K562 (cell line): ENCODE measurements around the gene GPHN. TPM values are rescaled to one million over a fixed set of nuclear protein-coding genes. Genes with fewer than 3 reads are reported as not detected.
A peak's percentile ranks its signal among the peaks of the same experiment; 100 is the strongest.

ENCODE experiments used
- ATAC-seq: fragments of 200-7000 bp; cut with Tn5 transposase; 3 replicates; pipeline ENCODE4 v1.9.1; 2020; ENCODE audit warnings: moderate library complexity
- Bru-seq: library from RNA; stranded (reverse); fragments of 400-500 nt; gene quantifications from one replicate; lab custom pipeline; 2021; lab: Mats Ljungman, UMichigan
- BruChase-seq, 2 experiments: library from RNA; stranded (reverse); fragments of 400-500 nt; gene quantifications; one replicate each; lab custom pipeline; 2021; lab: Mats Ljungman, UMichigan
- BruUV-seq: library from RNA; stranded (reverse); fragments of 400-500 nt; replicated peaks from 2 replicates; lab custom pipeline; 2021; lab: Mats Ljungman, UMichigan
- CTCF ChIA-PET: fragments of 300-600 bp; formaldehyde crosslinking; extraction: SDS; loops from one replicate; lab custom pipeline; 2021; ENCODE audit warnings: low intra/inter-chr PET ratio; lab: Yijun Ruan, JAX
- POLR2A ChIA-PET: fragments of 300-600, 350-650 bp; sonication (Branson Sonifier 250); formaldehyde crosslinking; extraction: SDS; loops from one replicate; lab custom pipeline; 2021; ENCODE audit warnings: antibody characterized with exemption, inconsistent platforms; lab: Yijun Ruan, JAX
- DNase-seq, 4 experiments: peaks; one replicate each; pipeline versions ENCODE4 v3.0.0 to v3.0.0-alpha.2; 2011 to 2018; ENCODE audit warnings: low spot score in 3 of 4, mixed read lengths in 3 of 4; ENCODE audit errors: extremely low read depth in 1 of 4
- FAIRE-seq: peaks from 2 replicates; lab custom pipeline; 2011; peaks lifted over from hg19 to GRCh38; lab: Jason Lieb, UNC
- H2AFZ ChIP-seq: 2 replicates; pipeline ENCODE4 v1.6.0; 2011; ENCODE audit warnings: low read depth, low read length, control low read depth, inconsistent platforms
- H3K27ac ChIP-seq: fragments of 200-600 bp; 3 replicates; pipeline ENCODE4 v1.8.0; 2011; ENCODE audit warnings: low read depth, mild to moderate bottlenecking, control low read depth, inconsistent platforms, low read length, moderate library complexity, mixed read lengths; ENCODE audit errors: extremely low read depth
- H3K27me3 ChIP-seq, 2 experiments: fragments of 300-600 bp in 1 of 2; 2 replicates in 1 of 2; 3 replicates in 1 of 2; pipeline versions ENCODE4 v1.6.0 to v1.8.0; 2011; ENCODE audit warnings: inconsistent platforms in 2 of 2, low read length in 2 of 2, mild to moderate bottlenecking in 1 of 2, mixed read lengths in 1 of 2, moderate library complexity in 1 of 2; ENCODE audit not compliant: control insufficient read depth in 2 of 2, insufficient read depth in 2 of 2
- H3K36me3 ChIP-seq: fragments of 300-600 bp; 3 replicates; pipeline ENCODE4 v1.8.0; 2011; ENCODE audit warnings: mild to moderate bottlenecking, low read length, inconsistent platforms; ENCODE audit not compliant: control insufficient read depth, insufficient read depth
- H3K4me1 ChIP-seq, 2 experiments: fragments of 200-600 bp in 1 of 2; replicated peaks in 1 of 2; 2 replicates in 1 of 2; 3 replicates in 1 of 2; pipeline versions ENCODE4 v1.5.1 to v1.8.0; 2011; ENCODE audit warnings: inconsistent platforms in 2 of 2, low read length in 2 of 2, mild to moderate bottlenecking in 1 of 2, mixed read lengths in 1 of 2, moderate library complexity in 1 of 2; ENCODE audit not compliant: control insufficient read depth in 2 of 2, insufficient read depth in 2 of 2
- H3K4me2 ChIP-seq: 2 replicates; pipeline ENCODE4 v1.6.1; 2011; ENCODE audit warnings: low read length, control low read depth, inconsistent platforms, mixed read lengths; ENCODE audit not compliant: insufficient read depth
- H3K4me3 ChIP-seq: fragments of 200-600 bp; sonication (generic), shearing (Covaris generic); 2 replicates; pipeline ENCODE4 v1.5.1; 2016; ENCODE audit warnings: control low read depth, inconsistent platforms
- H3K79me2 ChIP-seq: fragments of 200-600 bp; 3 replicates; pipeline ENCODE4 v1.8.0; 2011; ENCODE audit warnings: low read length, inconsistent platforms; ENCODE audit not compliant: control insufficient read depth, insufficient read depth
- H3K9ac ChIP-seq, 2 experiments: 2 replicates each; pipeline versions ENCODE4 v1.6.0 to v1.6.1; 2011; ENCODE audit warnings: low read depth in 2 of 2, low read length in 2 of 2, control low read depth in 1 of 2, inconsistent platforms in 1 of 2, mild to moderate bottlenecking in 1 of 2, mixed read lengths in 1 of 2; ENCODE audit not compliant: insufficient read depth in 1 of 2
- H3K9me1 ChIP-seq: one replicate; pipeline ENCODE4 v1.6.0; 2011; ENCODE audit warnings: inconsistent platforms, mild to moderate bottlenecking, low read length, moderate library complexity; ENCODE audit not compliant: control insufficient read depth, insufficient read depth
- H3K9me3 ChIP-seq: replicated peaks from 2 replicates; pipeline ENCODE4 v1.5.1; 2011; ENCODE audit warnings: low read depth, low read length, inconsistent platforms; ENCODE audit not compliant: control insufficient read depth, insufficient read depth
- H4K20me1 ChIP-seq: replicated peaks from 2 replicates; pipeline ENCODE4 v1.6.1; 2011; ENCODE audit warnings: low read length, inconsistent platforms, mixed read lengths; ENCODE audit not compliant: control insufficient read depth, insufficient read depth
- CTBP1 ChIP-seq: fragments of 450-650 bp; IDR thresholded peaks from 2 replicates; pipeline ENCODE4 v1.6.1; 2016; ENCODE audit warnings: borderline replicate concordance
- EP400 ChIP-seq: fragments of 450-650 bp; IDR thresholded peaks from 2 replicates; pipeline ENCODE4 v1.6.1; 2017; ENCODE audit warnings: antibody characterized with exemption, mild to moderate bottlenecking, moderate library complexity
- FOXA1 ChIP-seq: fragments of 450-650 bp; IDR thresholded peaks from 2 replicates; pipeline ENCODE4 v1.6.1; 2016; ENCODE audit warnings: mild to moderate bottlenecking, borderline replicate concordance
- KLF10 ChIP-seq: fragments of 250-450 bp; sonication (Bioruptor Pico); IDR thresholded peaks from 2 replicates; pipeline ENCODE4 v1.6.1; 2021; ENCODE audit warnings: matching md5 sums
- POLR2G ChIP-seq: fragments of 200-400 bp; formaldehyde crosslinking; IDR thresholded peaks from 2 replicates; pipeline ENCODE4 v1.6.1; 2017; ENCODE audit warnings: low read depth, mild to moderate bottlenecking, antibody characterized with exemption, low read length, moderate library complexity
- XRCC5 ChIP-seq: fragments of 200-400 bp; formaldehyde crosslinking; IDR thresholded peaks from 2 replicates; pipeline ENCODE4 v1.6.1; 2017; ENCODE audit warnings: low read depth, mild to moderate bottlenecking, low read length
- WGBS: fragments of 100-300 bp; shearing (Covaris generic); methylation state at CpG from one replicate; pipeline ENCODE4 v1.1.6; 2016; ENCODE audit warnings: low coverage, mixed read lengths; ENCODE audit not compliant: insufficient coverage; ENCODE audit errors: missing lambda C conversion rate; 5-methylcytosine and 5-hydroxymethylcytosine counted together
- in situ Hi-C: fragments of 300-500 bp; cut with MboI; formaldehyde crosslinking; loops from 4 replicates; pipeline ENCODE4 v1.15.0; 2018; ENCODE audit warnings: inconsistent platforms, mixed read lengths
- intact Hi-C: fragments of 100-400 bp; cut with micrococcal nuclease; formaldehyde crosslinking; loops from 2 replicates; pipeline ENCODE4 v1.14.2; 2022
- long read RNA-seq, 3 experiments: library from polyadenylated mRNA in 2 of 3; library from RNA in 1 of 3; unstranded in 2 of 3; stranded (forward) in 1 of 3; transcript quantifications; one replicate each; pipeline ENCODE4 v2.0.0, GENCODE V29; 2019 to 2022
- polyA minus RNA-seq, 3 experiments: library from RNA; depleted of rRNA, polyadenylated mRNA; stranded (reverse); fragments of >200 nt; gene quantifications; 2 replicates each; pipeline ENCODE4 v1.2.3, GENCODE V29; 2011
- polyA plus RNA-seq, 8 experiments: library from polyadenylated mRNA; depleted of rRNA in 4 of 8; stranded (reverse) in 5 of 8; unstranded in 3 of 8; fragments of >200 nt; fragmentation: Nextera tagmentation in 2 of 8; fragmentation: Illumina TruSeq in 1 of 8; extraction: Ambion mirVana in 2 of 8; extraction: Trizol in 1 of 8; gene quantifications; 2 replicates each; pipeline versions ENCODE4 v1.2.1 to v1.2.3, GENCODE V29; 2011 to 2014; ENCODE audit warnings: inconsistent platforms in 1 of 8, missing spikeins in 1 of 8
- total RNA-seq, 7 experiments: library from RNA; depleted of rRNA in 6 of 7; stranded (reverse); fragments of >200 nt in 6 of 7; fragmentation: Illumina TruSeq in 2 of 7; extraction: Trizol in 2 of 7; gene quantifications; 2 replicates each; pipeline versions ENCODE4 v1.2.1 to v1.2.3, GENCODE V29; 2011 to 2021; ENCODE audit warnings: low replicate concordance in 1 of 7
- TF ChIP-seq, protein P1 (sequence below): sonication (generic); formaldehyde crosslinking; IDR thresholded peaks from 2 replicates; pipeline ENCODE4 v1.8.0; 2022; ENCODE audit warnings: mild to moderate bottlenecking, low read depth, missing genetic modification reagents
- TF ChIP-seq, protein P2 (sequence below): fragments of 450-650 bp; IDR thresholded peaks from 2 replicates; pipeline ENCODE4 v1.6.1; 2016; ENCODE audit warnings: antibody characterized with exemption
- TF ChIP-seq, protein P3 (sequence below), 3 experiments: fragments of 200-800 bp in 1 of 3; sonication (Bioruptor generic) in 1 of 3; sonication (generic) in 1 of 3; formaldehyde crosslinking in 1 of 3; IDR thresholded peaks; 2 replicates each; pipeline versions ENCODE4 v1.6.1 to v1.8.0; 2016 to 2022; ENCODE audit warnings: mild to moderate bottlenecking in 2 of 3, missing compliant biosample characterization in 2 of 3, missing genetic modification characterization in 2 of 3, missing genetic modification reagents in 1 of 3

The GPHN gene
- 32.3 and 50.5 TPM in 2 replicates for total RNA-seq (2011; cell fraction: chromatin; rRNA removed; ENCODE audit: low replicate concordance)
- 19.0 and 21.3 TPM in 2 replicates for total RNA-seq (2011; cell fraction: nucleolus; rRNA removed)
- 26.1 and 26.5 TPM in 2 replicates for total RNA-seq (2011; cell fraction: nucleoplasm; rRNA removed)
- total RNA-seq (2014; rRNA removed) (5.3 and 5.9 TPM in 2 replicates), total RNA-seq (2014; rRNA removed; fragmentation: Illumina TruSeq; extraction: Trizol) (9.2 and 10.6 TPM in 2 replicates), total RNA-seq (2015; rRNA removed; fragmentation: Illumina TruSeq; extraction: Trizol) (9.2 and 11.7 TPM in 2 replicates), total RNA-seq (2021) (14.1 and 16.0 TPM in 2 replicates), polyA plus RNA-seq (2011; rRNA removed) (7.8 and 10.2 TPM in 2 replicates), polyA plus RNA-seq (2014; fragmentation: Illumina TruSeq; extraction: Trizol) (12.4 and 14.0 TPM in 2 replicates), polyA plus RNA-seq (2014; fragmentation: Nextera tagmentation; extraction: Ambion mirVana) (10 to 100 TPM in 1 of 2 experiments, 1 to 10 TPM in 1; 8.4 to 11.4 TPM), polyA plus RNA-seq (2014; rRNA removed) (11.1 and 11.9 TPM in 2 replicates), polyA minus RNA-seq (2011; rRNA and poly(A)+ RNA removed) (22.9 and 26.6 TPM in 2 replicates), Bru-seq, nascent RNA (percentile 57 among the genes with signal in this experiment), BruChase-seq, experiment 1, labeled RNA remaining after a 2-hour chase (percentile 62 among the genes with signal in this experiment), BruChase-seq, experiment 2, labeled RNA remaining after a 6-hour chase (percentile 62 among the genes with signal in this experiment)
- polyA plus RNA-seq (2011; cell fraction: cytosol; rRNA removed), result 6.0 and 8.3 TPM in 2 replicates
- polyA plus RNA-seq (2011; cell fraction: nucleus; rRNA removed), result 10.1 and 13.2 TPM in 2 replicates
- polyA plus RNA-seq (2012), result 9.8 and 11.6 TPM in 2 replicates
- 11.4 and 18.6 TPM in 2 replicates for polyA minus RNA-seq (2011; cell fraction: cytosol; rRNA and poly(A)+ RNA removed)
- polyA minus RNA-seq (2011; cell fraction: nucleus; rRNA and poly(A)+ RNA removed), result 40.5 and 44.4 TPM in 2 replicates
- long read RNA-seq, experiment 1, full-length matches to known transcripts, result 7 of 35 reads
- long read RNA-seq, experiment 1, partial matches to known transcripts, result 7 of 35 reads
- long read RNA-seq, experiment 1, other reads (novel, unspliced or antisense), result 21 of 35 reads
- long read RNA-seq, experiment 2, full-length matches to known transcripts, result 1 of 4 reads
- long read RNA-seq, experiment 2, partial matches to known transcripts, result 0 of 4 reads
- long read RNA-seq, experiment 2, other reads (novel, unspliced or antisense), result 3 of 4 reads
- long read RNA-seq, experiment 3, partial matches to known transcripts, result 0 of 1 reads
- long read RNA-seq, experiment 3, other reads (novel, unspliced or antisense), result 1 of 1 reads

- Histone ChIP-seq H3K27ac (peak within 1 kb of the TSS; percentile 89), H3K4me2 (peak within 1 kb of the TSS; percentile 90), H3K79me2 (peaks cover 42% of the 10 kb centered on the region), H3K4me1 (peaks cover 0 to 24% of the 10 kb centered on the region in 2 experiments; a peak in 3 of 5 replicates), H3K9ac (peak within 1 kb of the TSS; percentile 77 to 96), H4K20me1 (peaks cover 10% of the 10 kb centered on the region; the same call in 1 of the 2 replicates), H3K4me3 (peak within 1 kb of the TSS; percentile 54), H3K9me1 (no peaks in the 10 kb centered on the region), H3K9me3 (no peaks in the 10 kb centered on the region), H3K27me3 (no peaks in the 10 kb centered on the region), H2AFZ (peak within 1 kb of the TSS; percentile 89), H3K36me3 (no peaks in the 10 kb centered on the region)
- ChIA-PET CTCF (no interaction called here), POLR2A (interaction anchor here (1.0 to 1.2 kb wide), 2 partner anchors 9 to 19 kb away, joined by 3 read pairs; no protein-coding TSS in a partner anchor)
- no TSS peak for BruUV-seq
- 2% methylated on average over 35 of the region's 91 CpGs for WGBS
- in situ Hi-C loops, result no loop called here
- DNase-seq, result peak; percentile 82 to 94 (median 86)
- intact Hi-C loops, result no loop called here
- peak; percentile 97 for ATAC-seq
- peak; percentile 93 for FAIRE-seq
- TF ChIP-seq POLR2G, result peak; percentile 95
- TF ChIP-seq XRCC5, result peak; percentile 69; the same call in 1 of the 2 replicates
- TF ChIP-seq, protein P1, sequence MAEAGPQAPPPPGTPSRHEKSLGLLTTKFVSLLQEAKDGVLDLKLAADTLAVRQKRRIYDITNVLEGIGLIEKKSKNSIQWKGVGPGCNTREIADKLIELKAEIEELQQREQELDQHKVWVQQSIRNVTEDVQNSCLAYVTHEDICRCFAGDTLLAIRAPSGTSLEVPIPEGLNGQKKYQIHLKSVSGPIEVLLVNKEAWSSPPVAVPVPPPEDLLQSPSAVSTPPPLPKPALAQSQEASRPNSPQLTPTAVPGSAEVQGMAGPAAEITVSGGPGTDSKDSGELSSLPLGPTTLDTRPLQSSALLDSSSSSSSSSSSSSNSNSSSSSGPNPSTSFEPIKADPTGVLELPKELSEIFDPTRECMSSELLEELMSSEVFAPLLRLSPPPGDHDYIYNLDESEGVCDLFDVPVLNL, result peak; percentile 92
- peak; percentile 88 for TF ChIP-seq EP400
- peak; percentile 91 for TF ChIP-seq CTBP1
- TF ChIP-seq, protein P2, sequence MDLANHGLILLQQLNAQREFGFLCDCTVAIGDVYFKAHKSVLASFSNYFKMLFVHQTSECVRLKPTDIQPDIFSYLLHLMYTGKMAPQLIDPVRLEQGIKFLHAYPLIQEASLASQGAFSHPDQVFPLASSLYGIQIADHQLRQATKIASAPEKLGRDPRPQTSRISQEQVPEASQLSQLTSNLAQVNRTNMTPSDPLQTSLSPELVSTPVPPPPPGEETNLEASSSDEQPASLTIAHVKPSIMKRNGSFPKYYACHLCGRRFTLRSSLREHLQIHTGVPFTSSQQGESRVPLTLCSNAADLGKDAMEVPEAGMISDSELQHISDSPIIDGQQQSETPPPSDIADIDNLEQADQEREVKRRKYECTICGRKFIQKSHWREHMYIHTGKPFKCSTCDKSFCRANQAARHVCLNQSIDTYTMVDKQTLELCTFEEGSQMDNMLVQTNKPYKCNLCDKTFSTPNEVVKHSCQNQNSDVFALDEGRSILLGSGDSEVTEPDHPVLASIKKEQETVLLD, result 0 out of 2 replicates have a peak, but pooled peaks have one; percentile 33
- TF ChIP-seq FOXA1, result no peak
- no peak for TF ChIP-seq KLF10
- TF ChIP-seq, protein P3, sequence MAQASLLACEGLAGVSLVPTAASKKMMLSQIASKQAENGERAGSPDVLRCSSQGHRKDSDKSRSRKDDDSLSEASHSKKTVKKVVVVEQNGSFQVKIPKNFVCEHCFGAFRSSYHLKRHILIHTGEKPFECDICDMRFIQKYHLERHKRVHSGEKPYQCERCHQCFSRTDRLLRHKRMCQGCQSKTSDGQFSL (CRISPR knock-in tag; IDR thresholded peaks at IDR 0.05), result peak; percentile 42; the same call in 1 of the 2 replicates
- TF ChIP-seq, protein P3 (tag; IDR thresholded peaks at IDR 0.05), result no peak; a peak in 1 of 4 replicates
These were observed at the start of gene GPHN for GRCh38 chr14:66507722-66508546. TSS of gene GPHN (plus strand) at chr14:66508147.
